Ishikawa (cell line): ENCODE data around the gene LRBA.

Source experiments
- CEBPB ChIP-seq: IDR thresholded peaks from 2 replicates; pipeline ENCODE4 v1.6.1; 2012
- CREB1 ChIP-seq: IDR thresholded peaks from 2 replicates; pipeline ENCODE4 v1.6.1; 2012; ENCODE audit warnings: low read depth
- EGR1 ChIP-seq: IDR thresholded peaks from 2 replicates; pipeline ENCODE4 v1.6.1; 2012
- EP300 ChIP-seq: IDR thresholded peaks from 2 replicates; pipeline ENCODE4 v1.6.1; 2012; ENCODE audit warnings: borderline replicate concordance
- FOXM1 ChIP-seq: IDR thresholded peaks from 2 replicates; pipeline ENCODE4 v1.6.1; 2012; ENCODE audit warnings: low read depth, borderline replicate concordance
- MAX ChIP-seq: IDR thresholded peaks from 2 replicates; pipeline ENCODE4 v1.6.1; 2012
- NFIC ChIP-seq: IDR thresholded peaks from 2 replicates; pipeline ENCODE4 v1.6.1; 2012
- RAD21 ChIP-seq: IDR thresholded peaks from 2 replicates; pipeline ENCODE4 v1.6.1; 2012; ENCODE audit warnings: low read depth
- REST ChIP-seq: IDR thresholded peaks from 2 replicates; pipeline ENCODE4 v1.6.1; 2012; ENCODE audit warnings: low read depth, mild to moderate bottlenecking
- TAF1 ChIP-seq: IDR thresholded peaks from 2 replicates; pipeline ENCODE4 v1.6.1; 2012; ENCODE audit warnings: low read depth, mild to moderate bottlenecking
- TCF12 ChIP-seq: IDR thresholded peaks from 2 replicates; pipeline ENCODE4 v1.6.1; 2012; ENCODE audit warnings: low read depth
- TEAD4 ChIP-seq: IDR thresholded peaks from 2 replicates; pipeline ENCODE4 v1.6.1; 2012
- USF1 ChIP-seq: IDR thresholded peaks from 2 replicates; pipeline ENCODE4 v1.6.1; 2012
- YY1 ChIP-seq: IDR thresholded peaks from 2 replicates; pipeline ENCODE4 v1.6.1; 2012; ENCODE audit warnings: low read depth
- ZBTB7A ChIP-seq: IDR thresholded peaks from 2 replicates; pipeline ENCODE4 v1.6.1; 2012; ENCODE audit warnings: low read depth

The LRBA gene

GRCh38 chr4:150540536-150540935 lies 474.5 kb downstream of the LRBA start:
- TF ChIP-seq EGR1, result no peak
- no peak for TF ChIP-seq NFIC
- no peak for TF ChIP-seq FOXM1
- TF ChIP-seq TEAD4, result no peak
- no peak for TF ChIP-seq REST
- TF ChIP-seq TCF12, result no peak
- no peak for TF ChIP-seq ZBTB7A
- no peak for TF ChIP-seq TAF1
- no peak for TF ChIP-seq CEBPB
- no peak for TF ChIP-seq RAD21
- TF ChIP-seq EP300, result no peak

GRCh38 chr4:150534818-150535217 lies 480.3 kb downstream of the LRBA start:
- no peak for TF ChIP-seq NFIC
- no peak for TF ChIP-seq RAD21

- no peak for TF ChIP-seq REST
- no peak for TF ChIP-seq YY1
- no peak for TF ChIP-seq RAD21
- TF ChIP-seq CEBPB, result no peak
- no peak for TF ChIP-seq NFIC
- TF ChIP-seq TAF1, result no peak
- TF ChIP-seq EP300, result no peak
- no peak for TF ChIP-seq MAX
- TF ChIP-seq USF1, result no peak
- no peak for TF ChIP-seq ZBTB7A
- no peak for TF ChIP-seq EGR1
- TF ChIP-seq FOXM1, result no peak
These were observed 481.4 kb downstream of the LRBA start for GRCh38 chr4:150533673-150534072.

GRCh38 chr4:150525321-150525868 lies 489.7 kb downstream of the LRBA start:
- TF ChIP-seq TAF1 (no peak), FOXM1 (no peak), MAX (no peak), EGR1 (no peak), EP300 (no peak), CEBPB (no peak), YY1 (no peak), NFIC (no peak), REST (no peak), RAD21 (no peak), CREB1 (no peak)

- TF ChIP-seq ZBTB7A, result no peak
- TF ChIP-seq TCF12, result no peak
- no peak for TF ChIP-seq TEAD4
- TF ChIP-seq NFIC, result no peak
- TF ChIP-seq EP300, result no peak
- TF ChIP-seq USF1, result no peak
- TF ChIP-seq REST, result no peak
- no peak for TF ChIP-seq CEBPB
- no peak for TF ChIP-seq RAD21
- no peak for TF ChIP-seq FOXM1
- TF ChIP-seq YY1, result no peak
- TF ChIP-seq EGR1, result no peak
These were observed 496.5 kb downstream of the LRBA start for GRCh38 chr4:150518559-150518958.
